ENCODE results near the gene PAN2.

DNA sequence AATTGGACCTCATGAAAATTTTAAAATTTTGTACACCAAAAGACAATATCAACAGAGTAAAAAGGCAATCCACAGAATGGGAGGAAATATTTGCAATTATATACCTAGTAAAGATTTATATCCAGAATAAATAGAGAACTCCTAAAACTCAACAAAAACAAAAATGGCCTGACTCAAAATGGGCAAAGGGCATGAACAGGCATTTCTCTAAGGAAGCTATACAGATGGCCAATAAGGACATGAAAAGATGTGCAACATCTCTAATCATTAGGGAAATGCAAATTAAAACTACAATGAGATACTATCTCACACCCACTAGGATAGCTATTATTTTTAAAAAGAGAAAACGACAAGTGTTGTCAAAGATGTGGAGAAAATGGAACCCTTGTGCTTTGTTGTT lies 39.7 kb upstream of the PAN2 start:
- TF ChIP-seq, protein P1, sequence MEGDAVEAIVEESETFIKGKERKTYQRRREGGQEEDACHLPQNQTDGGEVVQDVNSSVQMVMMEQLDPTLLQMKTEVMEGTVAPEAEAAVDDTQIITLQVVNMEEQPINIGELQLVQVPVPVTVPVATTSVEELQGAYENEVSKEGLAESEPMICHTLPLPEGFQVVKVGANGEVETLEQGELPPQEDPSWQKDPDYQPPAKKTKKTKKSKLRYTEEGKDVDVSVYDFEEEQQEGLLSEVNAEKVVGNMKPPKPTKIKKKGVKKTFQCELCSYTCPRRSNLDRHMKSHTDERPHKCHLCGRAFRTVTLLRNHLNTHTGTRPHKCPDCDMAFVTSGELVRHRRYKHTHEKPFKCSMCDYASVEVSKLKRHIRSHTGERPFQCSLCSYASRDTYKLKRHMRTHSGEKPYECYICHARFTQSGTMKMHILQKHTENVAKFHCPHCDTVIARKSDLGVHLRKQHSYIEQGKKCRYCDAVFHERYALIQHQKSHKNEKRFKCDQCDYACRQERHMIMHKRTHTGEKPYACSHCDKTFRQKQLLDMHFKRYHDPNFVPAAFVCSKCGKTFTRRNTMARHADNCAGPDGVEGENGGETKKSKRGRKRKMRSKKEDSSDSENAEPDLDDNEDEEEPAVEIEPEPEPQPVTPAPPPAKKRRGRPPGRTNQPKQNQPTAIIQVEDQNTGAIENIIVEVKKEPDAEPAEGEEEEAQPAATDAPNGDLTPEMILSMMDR (IDR thresholded peaks at IDR 0.05): no peak
- no peak for TF ChIP-seq POLR2AphosphoS5 (IDR thresholded peaks at IDR 0.05)

Measured in esophagus muscularis mucosa (tissue), 3 donors.